GM12873 (cell line): ENCODE data around the gene RTL1.

Experiments used
- CTCF ChIP-seq: IDR thresholded peaks from 2 replicates; pipeline ENCODE4 v1.5.1; 2012; ENCODE audit warnings: low read depth, mild to moderate bottlenecking, moderate library complexity, low read length, control low read depth; ENCODE audit not compliant: insufficient read depth; ENCODE audit errors: missing control alignments

RTL1 gene

GRCh38 chr14:100857233-100857922 lies 46.1 kb downstream of the RTL1 start:
- TF ChIP-seq CTCF = no peak

GRCh38 chr14:100856056-100856950 lies 47.2 kb downstream of the RTL1 start:
- no peak for TF ChIP-seq CTCF

GRCh38 chr14:100855256-100855930 lies 48.1 kb downstream of the RTL1 start:
- TF ChIP-seq CTCF = peak; percentile 6

GRCh38 chr14:100854435-100854834 lies 49.1 kb downstream of the RTL1 start:
- TF ChIP-seq CTCF = no peak

- TF ChIP-seq CTCF = no peak
Measured at GRCh38 chr14:100851946-100852620, 51.4 kb downstream of the RTL1 start.

- no peak for TF ChIP-seq CTCF
Measured at GRCh38 chr14:100851586-100851916, 52.0 kb downstream of the RTL1 start.
